ENCODE data around the gene UBE4A. TPM values are rescaled to one million over a fixed set of nuclear protein-coding genes. Genes with fewer than 3 reads are reported as not detected.
A peak's percentile ranks its signal among the peaks of the same experiment; 100 is the strongest.

Gene UBE4A
- total RNA-seq, 1 donor from 2014 or later, result 27.3 TPM

DNA sequence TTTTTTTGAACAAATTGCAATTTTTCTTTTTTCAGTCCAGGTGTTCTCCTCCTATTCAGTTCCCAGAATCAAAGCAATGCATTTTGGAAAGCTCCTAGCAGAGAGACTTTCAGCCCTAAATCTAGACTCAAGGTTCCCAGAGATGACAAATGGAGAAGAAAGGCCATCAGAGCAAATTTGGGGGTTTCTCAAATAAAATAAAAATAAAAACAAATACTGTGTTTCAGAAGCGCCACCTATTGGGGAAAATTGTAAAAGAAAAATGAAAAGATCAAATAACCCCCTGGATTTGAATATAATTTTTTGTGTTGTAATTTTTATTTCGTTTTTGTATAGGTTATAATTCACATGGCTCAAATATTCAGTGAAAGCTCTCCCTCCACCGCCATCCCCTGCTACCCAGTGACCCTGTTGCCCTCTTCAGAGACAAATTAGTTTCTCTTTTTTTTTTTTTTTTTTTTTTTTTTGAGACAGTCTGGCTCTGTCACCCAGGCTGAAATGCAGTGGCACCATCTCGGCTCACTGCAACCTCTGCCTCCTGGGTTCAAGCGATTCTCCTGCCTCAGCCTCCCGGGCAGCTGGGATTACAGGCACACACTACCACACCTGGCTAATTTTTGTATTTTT is 6.2 kb upstream of the UBE4A start:
- H3K4me3 ChIP-seq (ENCODE audit: low read depth, low read length), result no peak overlapping the region
- TF ChIP-seq, protein P1, sequence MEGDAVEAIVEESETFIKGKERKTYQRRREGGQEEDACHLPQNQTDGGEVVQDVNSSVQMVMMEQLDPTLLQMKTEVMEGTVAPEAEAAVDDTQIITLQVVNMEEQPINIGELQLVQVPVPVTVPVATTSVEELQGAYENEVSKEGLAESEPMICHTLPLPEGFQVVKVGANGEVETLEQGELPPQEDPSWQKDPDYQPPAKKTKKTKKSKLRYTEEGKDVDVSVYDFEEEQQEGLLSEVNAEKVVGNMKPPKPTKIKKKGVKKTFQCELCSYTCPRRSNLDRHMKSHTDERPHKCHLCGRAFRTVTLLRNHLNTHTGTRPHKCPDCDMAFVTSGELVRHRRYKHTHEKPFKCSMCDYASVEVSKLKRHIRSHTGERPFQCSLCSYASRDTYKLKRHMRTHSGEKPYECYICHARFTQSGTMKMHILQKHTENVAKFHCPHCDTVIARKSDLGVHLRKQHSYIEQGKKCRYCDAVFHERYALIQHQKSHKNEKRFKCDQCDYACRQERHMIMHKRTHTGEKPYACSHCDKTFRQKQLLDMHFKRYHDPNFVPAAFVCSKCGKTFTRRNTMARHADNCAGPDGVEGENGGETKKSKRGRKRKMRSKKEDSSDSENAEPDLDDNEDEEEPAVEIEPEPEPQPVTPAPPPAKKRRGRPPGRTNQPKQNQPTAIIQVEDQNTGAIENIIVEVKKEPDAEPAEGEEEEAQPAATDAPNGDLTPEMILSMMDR (conservative IDR thresholded peaks at IDR 0.05; ENCODE audit: low read depth, low read length), result peak; percentile 54
- DNase-seq (ENCODE audit: low read depth), result no peak

DNA sequence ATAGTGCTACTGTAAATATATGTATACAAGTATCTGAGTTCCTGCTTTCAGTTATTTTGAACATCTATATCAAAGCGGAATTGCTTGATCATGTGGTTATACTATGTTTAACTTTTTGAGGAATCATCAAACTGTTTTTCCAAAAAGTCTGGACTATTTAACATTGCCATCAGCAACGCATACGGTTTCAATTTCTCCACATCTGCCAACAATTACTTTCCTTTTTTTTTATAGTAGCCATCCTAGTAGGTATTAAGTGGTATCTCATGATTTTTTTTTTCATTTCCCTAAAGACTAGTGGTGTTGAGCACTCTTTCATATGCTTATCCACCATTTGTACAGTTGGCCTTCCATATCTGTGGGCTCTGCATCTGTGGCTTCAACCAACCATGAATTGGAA is 1.3 kb upstream of the UBE4A start:
- no peak overlapping the region for H3K4me3 ChIP-seq (ENCODE audit: low read depth, low read length)
- DNase-seq (ENCODE audit: low read depth), result no peak
- TF ChIP-seq, protein P1 (conservative IDR thresholded peaks at IDR 0.05; ENCODE audit: low read depth, low read length), result no peak

DNA sequence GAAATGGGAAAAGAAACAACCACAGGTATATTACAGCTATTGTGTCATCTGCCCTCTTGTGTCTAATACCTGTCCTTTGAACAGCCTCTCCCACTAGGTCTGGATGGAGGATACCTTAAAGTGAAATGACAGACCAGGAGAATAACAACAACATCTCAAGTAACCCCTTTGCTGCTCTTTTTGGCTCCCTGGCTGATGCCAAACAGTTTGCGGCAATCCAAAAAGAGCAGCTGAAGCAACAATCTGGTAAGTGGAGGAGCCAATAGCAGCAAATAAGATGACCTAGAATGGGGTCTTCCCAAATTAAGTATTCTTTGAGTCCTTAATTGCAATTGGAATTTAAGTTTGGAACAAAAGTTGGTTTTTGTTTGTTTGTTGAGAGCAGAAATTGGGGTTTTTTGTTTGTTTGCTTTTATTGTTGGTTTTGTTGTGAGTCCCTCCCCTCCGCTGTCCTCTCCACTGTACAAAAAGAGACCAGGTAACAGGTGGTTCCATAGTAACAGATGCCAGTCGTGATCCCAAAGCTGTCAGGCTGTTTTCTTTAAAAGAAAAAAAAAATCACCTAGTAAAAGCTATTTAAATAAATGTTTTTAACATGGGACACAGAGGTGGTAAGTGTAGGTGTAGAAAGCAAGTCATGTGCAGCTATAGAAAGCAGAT is 5.7 kb downstream of the UBE4A start:
- no peak for DNase-seq (ENCODE audit: low read depth)
- TF ChIP-seq, protein P1 (conservative IDR thresholded peaks at IDR 0.05; ENCODE audit: low read depth, low read length), result no peak
- no peak overlapping the region for H3K4me3 ChIP-seq (ENCODE audit: low read depth, low read length)

DNA sequence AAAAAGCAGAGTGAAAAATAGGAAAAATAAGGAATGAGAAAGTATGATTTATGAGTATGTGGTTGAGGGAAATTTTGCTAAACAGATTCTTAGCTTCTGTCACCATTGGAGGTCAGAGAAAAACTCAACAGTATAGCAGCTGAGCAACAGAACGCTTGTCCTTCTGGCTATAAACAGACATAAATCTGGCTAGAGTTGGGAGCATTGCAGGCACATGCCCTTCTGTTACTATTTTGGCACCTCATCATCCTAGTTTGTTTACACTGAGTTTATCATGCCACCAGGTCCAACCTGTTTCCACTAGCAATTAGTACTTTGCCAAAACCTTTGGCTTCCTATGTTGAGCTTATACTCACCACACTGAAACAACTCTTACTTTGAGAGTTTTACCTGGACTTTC is 6.9 kb downstream of the UBE4A start:
- DNase-seq (ENCODE audit: low read depth), result no peak
- TF ChIP-seq, protein P1 (conservative IDR thresholded peaks at IDR 0.05; ENCODE audit: low read depth, low read length), result no peak
- H3K4me3 ChIP-seq (ENCODE audit: low read depth, low read length), result no peak overlapping the region

DNA sequence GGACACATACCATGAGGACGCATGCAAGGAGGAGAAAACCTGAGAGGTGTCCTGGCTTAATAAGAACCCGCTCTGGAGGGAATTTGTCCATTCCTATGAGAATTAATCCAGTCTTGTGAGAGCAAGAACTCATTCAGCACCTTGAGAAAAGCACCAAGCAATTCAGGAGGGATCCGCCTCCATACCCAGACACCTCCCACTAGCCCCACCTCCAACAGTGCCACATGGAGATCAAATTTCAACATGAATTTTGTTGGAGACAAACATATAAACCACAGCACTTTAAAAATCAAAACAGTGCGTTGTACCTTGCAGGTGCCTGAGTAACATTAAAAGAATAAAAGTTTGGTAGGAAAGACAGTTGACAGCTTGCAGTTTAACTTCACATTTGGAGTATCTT is 11.4 kb downstream of the UBE4A start:
- DNase-seq (ENCODE audit: low read depth), result no peak
- no peak overlapping the region for H3K4me3 ChIP-seq (ENCODE audit: low read depth, low read length)
- TF ChIP-seq, protein P1 (conservative IDR thresholded peaks at IDR 0.05; ENCODE audit: low read depth, low read length), result no peak

DNA sequence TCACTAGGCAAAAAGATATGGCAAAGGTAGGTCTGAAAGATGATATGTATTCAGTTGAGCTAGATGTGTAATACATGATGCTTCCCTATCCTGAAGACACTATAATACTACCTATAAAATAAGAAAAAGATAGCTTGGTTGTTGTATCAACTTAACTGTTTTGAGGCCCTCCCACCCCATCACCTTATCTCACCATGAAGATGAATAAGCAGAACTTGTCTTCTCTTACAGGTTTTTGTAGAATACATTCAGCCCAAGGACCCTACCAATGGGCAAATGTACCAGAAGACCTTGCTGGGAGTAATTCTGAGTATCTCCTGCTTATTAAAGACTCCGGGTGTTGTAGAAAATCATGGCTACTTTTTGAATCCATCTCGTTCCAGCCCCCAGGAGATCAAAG is 13.9 kb downstream of the UBE4A start:
- DNase-seq (ENCODE audit: low read depth), result no peak
- H3K4me3 ChIP-seq (ENCODE audit: low read depth, low read length), result no peak overlapping the region
- TF ChIP-seq, protein P1 (conservative IDR thresholded peaks at IDR 0.05; ENCODE audit: low read depth, low read length), result no peak

DNA sequence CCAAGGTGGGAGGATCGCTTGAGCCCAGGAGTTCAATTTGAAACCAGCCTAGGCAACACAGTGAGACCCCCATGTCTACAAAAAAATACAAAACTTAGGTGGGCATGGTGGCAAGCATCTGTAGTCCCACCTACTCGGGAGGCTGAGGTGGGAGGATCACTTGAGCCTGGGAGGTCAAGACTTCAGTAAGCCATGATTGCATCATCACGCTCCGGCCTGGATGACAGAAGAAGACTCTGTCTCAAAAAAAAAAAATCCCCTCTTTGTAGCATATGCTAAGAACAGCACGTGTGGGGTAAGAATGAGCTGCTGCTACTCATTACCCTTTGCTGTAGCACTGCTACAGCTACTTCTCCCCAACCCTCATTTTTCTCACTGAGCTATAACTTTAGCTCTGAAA is 14.5 kb downstream of the UBE4A start:
- no peak for DNase-seq (ENCODE audit: low read depth)
- no peak overlapping the region for H3K4me3 ChIP-seq (ENCODE audit: low read depth, low read length)
- TF ChIP-seq, protein P1 (conservative IDR thresholded peaks at IDR 0.05; ENCODE audit: low read depth, low read length), result no peak
